Measurements from ENCODE around the gene CROCC2.

The CROCC2 gene

GRCh38 chr2:241000831-241001321 is 94.7 kb downstream of the CROCC2 start:
- Histone ChIP-seq H3K36me3 (ENCODE audit: control insufficient read depth, low read length) (no peaks in the 10 kb centered on the region), H4K20me1 (ENCODE audit: control insufficient read depth, insufficient read depth, low read depth, low read length) (no peaks in the 10 kb centered on the region), H3K4me1 (ENCODE audit: control insufficient read depth, low read length) (no peaks in the 10 kb centered on the region), H3K9me3 (ENCODE audit: control insufficient read depth, insufficient read depth, low read length) (peaks cover 20% of the 10 kb centered on the region), H3K27ac (ENCODE audit: low read depth, low read length) (no peak overlapping the region), H3K79me2 (ENCODE audit: control insufficient read depth, low read length) (no peaks in the 10 kb centered on the region), H3K4me2 (ENCODE audit: low read length) (no peak overlapping the region), H3K27me3 (ENCODE audit: control insufficient read depth, low read length) (no peaks in the 10 kb centered on the region), H3F3A (ENCODE audit: control insufficient read depth, insufficient read depth) (no peaks in the 10 kb centered on the region), H3K9me2 (replicated peaks; ENCODE audit: control insufficient read depth, low read length) (no peaks in the 10 kb centered on the region), H3K4me3 (ENCODE audit: low read length) (no peak overlapping the region)
- no peak for TF ChIP-seq EZH2phosphoT487 (IDR thresholded peaks at IDR 0.05; ENCODE audit: borderline replicate concordance, low read length)
- TF ChIP-seq CTCF (IDR thresholded peaks at IDR 0.05; ENCODE audit: low read depth, low read length, poor library complexity, severe bottlenecking) = no peak

GRCh38 chr2:241001413-241002274 is 95.5 kb downstream of the CROCC2 start:
- H3K79me2 ChIP-seq (ENCODE audit: control insufficient read depth, low read length) = no peaks in the 10 kb centered on the region
- H3F3A ChIP-seq (ENCODE audit: control insufficient read depth, insufficient read depth) = no peaks in the 10 kb centered on the region
- H3K4me1 ChIP-seq (ENCODE audit: control insufficient read depth, low read length) = no peaks in the 10 kb centered on the region
- no peaks in the 10 kb centered on the region for H3K9me2 ChIP-seq (replicated peaks; ENCODE audit: control insufficient read depth, low read length)
- H3K4me2 ChIP-seq (ENCODE audit: low read length) = no peak overlapping the region
- no peaks in the 10 kb centered on the region for H3K36me3 ChIP-seq (ENCODE audit: control insufficient read depth, low read length)
- H3K9me3 ChIP-seq (ENCODE audit: control insufficient read depth, insufficient read depth, low read length) = peaks cover 20% of the 10 kb centered on the region
- H3K4me3 ChIP-seq (ENCODE audit: low read length) = no peak overlapping the region
- H4K20me1 ChIP-seq (ENCODE audit: control insufficient read depth, insufficient read depth, low read depth, low read length) = no peaks in the 10 kb centered on the region
- H3K27me3 ChIP-seq (ENCODE audit: control insufficient read depth, low read length) = no peaks in the 10 kb centered on the region
- no peak for TF ChIP-seq EZH2phosphoT487 (IDR thresholded peaks at IDR 0.05; ENCODE audit: borderline replicate concordance, low read length)
- no peak for TF ChIP-seq CTCF (IDR thresholded peaks at IDR 0.05; ENCODE audit: low read depth, low read length, poor library complexity, severe bottlenecking)
- H3K27ac ChIP-seq (ENCODE audit: low read depth, low read length) = no peak overlapping the region

- H3K36me3 ChIP-seq (ENCODE audit: control insufficient read depth, low read length) = no peaks in the 10 kb centered on the region
- no peak overlapping the region for H3K27ac ChIP-seq (ENCODE audit: low read depth, low read length)
- no peaks in the 10 kb centered on the region for H3K9me2 ChIP-seq (replicated peaks; ENCODE audit: control insufficient read depth, low read length)
- peaks cover 20% of the 10 kb centered on the region for H3K9me3 ChIP-seq (ENCODE audit: control insufficient read depth, insufficient read depth, low read length)
- H3K4me3 ChIP-seq (ENCODE audit: low read length) = no peak overlapping the region
- no peaks in the 10 kb centered on the region for H3K4me1 ChIP-seq (ENCODE audit: control insufficient read depth, low read length)
- no peaks in the 10 kb centered on the region for H3F3A ChIP-seq (ENCODE audit: control insufficient read depth, insufficient read depth)
- no peaks in the 10 kb centered on the region for H4K20me1 ChIP-seq (ENCODE audit: control insufficient read depth, insufficient read depth, low read depth, low read length)
- no peak for TF ChIP-seq CTCF (IDR thresholded peaks at IDR 0.05; ENCODE audit: low read depth, low read length, poor library complexity, severe bottlenecking)
- no peak for TF ChIP-seq EZH2phosphoT487 (IDR thresholded peaks at IDR 0.05; ENCODE audit: borderline replicate concordance, low read length)
- no peaks in the 10 kb centered on the region for H3K27me3 ChIP-seq (ENCODE audit: control insufficient read depth, low read length)
- no peak overlapping the region for H3K4me2 ChIP-seq (ENCODE audit: low read length)
- no peaks in the 10 kb centered on the region for H3K79me2 ChIP-seq (ENCODE audit: control insufficient read depth, low read length)
Measured at GRCh38 chr2:241002275-241003046, 96.3 kb downstream of the CROCC2 start.
